H1 (cell line): ENCODE data around the gene NHLRC2. TPM values are rescaled to one million over a fixed set of nuclear protein-coding genes. Genes with fewer than 3 reads are reported as not detected.

Experiments used
- JUND ChIP-seq: IDR thresholded peaks from 2 replicates; pipeline ENCODE4 v1.6.1; 2011; ENCODE audit warnings: mild to moderate bottlenecking, improper control_type of control experiment, low read length
- polyA plus RNA-seq, 7 experiments: library from polyadenylated mRNA; depleted of rRNA in 3 of 7; stranded (reverse) in 5 of 7; unstranded in 2 of 7; fragments of >200 nt in 5 of 7; fragments of 200-250 nt in 2 of 7; gene quantifications; 1 replicate in 5 of 7; 2 replicates in 1 of 7; 4 replicates in 1 of 7; pipeline versions ENCODE4 v1.2.1 to v1.2.3, GENCODE V29; 2011 to 2013; ENCODE audit warnings: missing spikeins in 2 of 7, mixed read lengths in 2 of 7
- total RNA-seq: library from RNA; stranded (reverse); fragmentation: NEBNext Ultra II Directional; extraction: Animal tissue kit (Norgen Biotek cat#: 25700); gene quantifications from 2 replicates; pipeline ENCODE4 v1.2.1, GENCODE V29; 2021
- TF ChIP-seq, protein P1 (sequence below): fragments of 300-600 bp; sonication (generic); IDR thresholded peaks from 2 replicates; pipeline ENCODE4 v1.7.1; 2012; ENCODE audit warnings: low read length, moderate library complexity, mild to moderate bottlenecking, inconsistent platforms; ENCODE audit not compliant: insufficient replicate concordance
- TF ChIP-seq, protein P2 (sequence below): IDR thresholded peaks from 2 replicates; pipeline ENCODE4 v1.6.1; 2012; ENCODE audit warnings: low read length, inconsistent platforms

NHLRC2 gene
- total and polyA plus RNA-seq, 2 of the 8 experiments (the other 6 are each of a cell fraction or from before 2014, with no cell fraction given): 4.9 to 25.6 TPM

DNA sequence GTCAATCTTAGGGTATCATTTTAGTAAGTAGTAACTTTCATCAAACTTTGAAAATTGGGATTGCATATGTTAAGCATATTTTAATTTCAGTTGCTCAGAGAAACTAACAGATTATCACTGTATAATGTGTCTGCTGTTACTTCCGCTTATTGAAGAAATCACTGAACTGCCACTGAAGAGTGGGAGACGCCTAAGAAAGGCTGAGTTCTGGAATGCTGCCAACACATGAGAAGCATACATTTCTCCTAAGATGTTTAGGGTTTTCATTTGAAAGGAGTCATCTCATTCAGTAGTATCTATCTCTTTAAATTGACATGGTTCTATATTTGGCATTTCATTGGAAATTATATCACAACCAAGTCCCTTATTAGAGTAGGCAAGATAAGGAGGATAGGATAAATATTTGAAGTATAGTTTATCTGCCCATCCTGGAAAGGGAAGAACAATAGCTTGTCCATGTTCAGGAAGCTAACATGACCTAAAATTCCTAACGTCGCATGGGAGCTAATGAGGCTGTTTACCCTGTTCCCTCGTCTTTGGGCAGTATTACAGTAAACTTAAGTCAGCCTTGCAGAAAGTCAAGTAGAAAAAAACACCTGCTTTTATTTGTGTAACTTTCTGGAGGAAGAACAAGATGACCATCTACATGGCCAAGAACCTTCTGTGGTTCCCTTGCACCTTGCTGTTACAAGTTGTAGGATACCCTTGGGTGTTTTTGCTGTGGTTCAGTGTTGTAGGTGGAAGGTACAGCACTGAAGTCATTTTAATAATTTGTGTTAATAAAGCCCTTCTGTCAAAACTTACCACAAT lies 67.3 kb downstream of the NHLRC2 start (continued):
- TF ChIP-seq, protein P1, sequence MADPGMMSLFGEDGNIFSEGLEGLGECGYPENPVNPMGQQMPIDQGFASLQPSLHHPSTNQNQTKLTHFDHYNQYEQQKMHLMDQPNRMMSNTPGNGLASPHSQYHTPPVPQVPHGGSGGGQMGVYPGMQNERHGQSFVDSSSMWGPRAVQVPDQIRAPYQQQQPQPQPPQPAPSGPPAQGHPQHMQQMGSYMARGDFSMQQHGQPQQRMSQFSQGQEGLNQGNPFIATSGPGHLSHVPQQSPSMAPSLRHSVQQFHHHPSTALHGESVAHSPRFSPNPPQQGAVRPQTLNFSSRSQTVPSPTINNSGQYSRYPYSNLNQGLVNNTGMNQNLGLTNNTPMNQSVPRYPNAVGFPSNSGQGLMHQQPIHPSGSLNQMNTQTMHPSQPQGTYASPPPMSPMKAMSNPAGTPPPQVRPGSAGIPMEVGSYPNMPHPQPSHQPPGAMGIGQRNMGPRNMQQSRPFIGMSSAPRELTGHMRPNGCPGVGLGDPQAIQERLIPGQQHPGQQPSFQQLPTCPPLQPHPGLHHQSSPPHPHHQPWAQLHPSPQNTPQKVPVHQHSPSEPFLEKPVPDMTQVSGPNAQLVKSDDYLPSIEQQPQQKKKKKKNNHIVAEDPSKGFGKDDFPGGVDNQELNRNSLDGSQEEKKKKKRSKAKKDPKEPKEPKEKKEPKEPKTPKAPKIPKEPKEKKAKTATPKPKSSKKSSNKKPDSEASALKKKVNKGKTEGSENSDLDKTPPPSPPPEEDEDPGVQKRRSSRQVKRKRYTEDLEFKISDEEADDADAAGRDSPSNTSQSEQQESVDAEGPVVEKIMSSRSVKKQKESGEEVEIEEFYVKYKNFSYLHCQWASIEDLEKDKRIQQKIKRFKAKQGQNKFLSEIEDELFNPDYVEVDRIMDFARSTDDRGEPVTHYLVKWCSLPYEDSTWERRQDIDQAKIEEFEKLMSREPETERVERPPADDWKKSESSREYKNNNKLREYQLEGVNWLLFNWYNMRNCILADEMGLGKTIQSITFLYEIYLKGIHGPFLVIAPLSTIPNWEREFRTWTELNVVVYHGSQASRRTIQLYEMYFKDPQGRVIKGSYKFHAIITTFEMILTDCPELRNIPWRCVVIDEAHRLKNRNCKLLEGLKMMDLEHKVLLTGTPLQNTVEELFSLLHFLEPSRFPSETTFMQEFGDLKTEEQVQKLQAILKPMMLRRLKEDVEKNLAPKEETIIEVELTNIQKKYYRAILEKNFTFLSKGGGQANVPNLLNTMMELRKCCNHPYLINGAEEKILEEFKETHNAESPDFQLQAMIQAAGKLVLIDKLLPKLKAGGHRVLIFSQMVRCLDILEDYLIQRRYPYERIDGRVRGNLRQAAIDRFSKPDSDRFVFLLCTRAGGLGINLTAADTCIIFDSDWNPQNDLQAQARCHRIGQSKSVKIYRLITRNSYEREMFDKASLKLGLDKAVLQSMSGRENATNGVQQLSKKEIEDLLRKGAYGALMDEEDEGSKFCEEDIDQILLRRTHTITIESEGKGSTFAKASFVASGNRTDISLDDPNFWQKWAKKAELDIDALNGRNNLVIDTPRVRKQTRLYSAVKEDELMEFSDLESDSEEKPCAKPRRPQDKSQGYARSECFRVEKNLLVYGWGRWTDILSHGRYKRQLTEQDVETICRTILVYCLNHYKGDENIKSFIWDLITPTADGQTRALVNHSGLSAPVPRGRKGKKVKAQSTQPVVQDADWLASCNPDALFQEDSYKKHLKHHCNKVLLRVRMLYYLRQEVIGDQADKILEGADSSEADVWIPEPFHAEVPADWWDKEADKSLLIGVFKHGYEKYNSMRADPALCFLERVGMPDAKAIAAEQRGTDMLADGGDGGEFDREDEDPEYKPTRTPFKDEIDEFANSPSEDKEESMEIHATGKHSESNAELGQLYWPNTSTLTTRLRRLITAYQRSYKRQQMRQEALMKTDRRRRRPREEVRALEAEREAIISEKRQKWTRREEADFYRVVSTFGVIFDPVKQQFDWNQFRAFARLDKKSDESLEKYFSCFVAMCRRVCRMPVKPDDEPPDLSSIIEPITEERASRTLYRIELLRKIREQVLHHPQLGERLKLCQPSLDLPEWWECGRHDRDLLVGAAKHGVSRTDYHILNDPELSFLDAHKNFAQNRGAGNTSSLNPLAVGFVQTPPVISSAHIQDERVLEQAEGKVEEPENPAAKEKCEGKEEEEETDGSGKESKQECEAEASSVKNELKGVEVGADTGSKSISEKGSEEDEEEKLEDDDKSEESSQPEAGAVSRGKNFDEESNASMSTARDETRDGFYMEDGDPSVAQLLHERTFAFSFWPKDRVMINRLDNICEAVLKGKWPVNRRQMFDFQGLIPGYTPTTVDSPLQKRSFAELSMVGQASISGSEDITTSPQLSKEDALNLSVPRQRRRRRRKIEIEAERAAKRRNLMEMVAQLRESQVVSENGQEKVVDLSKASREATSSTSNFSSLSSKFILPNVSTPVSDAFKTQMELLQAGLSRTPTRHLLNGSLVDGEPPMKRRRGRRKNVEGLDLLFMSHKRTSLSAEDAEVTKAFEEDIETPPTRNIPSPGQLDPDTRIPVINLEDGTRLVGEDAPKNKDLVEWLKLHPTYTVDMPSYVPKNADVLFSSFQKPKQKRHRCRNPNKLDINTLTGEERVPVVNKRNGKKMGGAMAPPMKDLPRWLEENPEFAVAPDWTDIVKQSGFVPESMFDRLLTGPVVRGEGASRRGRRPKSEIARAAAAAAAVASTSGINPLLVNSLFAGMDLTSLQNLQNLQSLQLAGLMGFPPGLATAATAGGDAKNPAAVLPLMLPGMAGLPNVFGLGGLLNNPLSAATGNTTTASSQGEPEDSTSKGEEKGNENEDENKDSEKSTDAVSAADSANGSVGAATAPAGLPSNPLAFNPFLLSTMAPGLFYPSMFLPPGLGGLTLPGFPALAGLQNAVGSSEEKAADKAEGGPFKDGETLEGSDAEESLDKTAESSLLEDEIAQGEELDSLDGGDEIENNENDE: no peak
- no peak for TF ChIP-seq JUND
- TF ChIP-seq, protein P2, sequence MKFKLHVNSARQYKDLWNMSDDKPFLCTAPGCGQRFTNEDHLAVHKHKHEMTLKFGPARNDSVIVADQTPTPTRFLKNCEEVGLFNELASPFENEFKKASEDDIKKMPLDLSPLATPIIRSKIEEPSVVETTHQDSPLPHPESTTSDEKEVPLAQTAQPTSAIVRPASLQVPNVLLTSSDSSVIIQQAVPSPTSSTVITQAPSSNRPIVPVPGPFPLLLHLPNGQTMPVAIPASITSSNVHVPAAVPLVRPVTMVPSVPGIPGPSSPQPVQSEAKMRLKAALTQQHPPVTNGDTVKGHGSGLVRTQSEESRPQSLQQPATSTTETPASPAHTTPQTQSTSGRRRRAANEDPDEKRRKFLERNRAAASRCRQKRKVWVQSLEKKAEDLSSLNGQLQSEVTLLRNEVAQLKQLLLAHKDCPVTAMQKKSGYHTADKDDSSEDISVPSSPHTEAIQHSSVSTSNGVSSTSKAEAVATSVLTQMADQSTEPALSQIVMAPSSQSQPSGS: no peak
- TF ChIP-seq, all 59 proteins: peak for 0
